Ovary (tissue), 3 donors: ENCODE data around the gene SF3B5.

Experiments used
- EP300 ChIP-seq: sonication (generic); formaldehyde crosslinking; IDR thresholded peaks from one replicate; pipeline ENCODE4 v1.6.1; 2017; ENCODE audit warnings: antibody characterized with exemption
- POLR2A ChIP-seq: fragments of 450-650 bp; IDR thresholded peaks from one replicate; pipeline ENCODE4 v1.6.1; 2017; ENCODE audit warnings: antibody characterized with exemption, mild to moderate bottlenecking, moderate library complexity
- TF ChIP-seq, protein P1 (sequence below), 3 donors: fragments of 450-650 bp in 2 of 3; fragments of 200-600 bp in 1 of 3; IDR thresholded peaks; one replicate each; pipeline versions ENCODE4 v1.5.1 to v1.8.0; 2016 to 2022; ENCODE audit warnings: antibody characterized with exemption in 3 of 3, mild to moderate bottlenecking in 1 of 3
- donor health status: DM: no; HTN: no; CAD: no.

DNA sequence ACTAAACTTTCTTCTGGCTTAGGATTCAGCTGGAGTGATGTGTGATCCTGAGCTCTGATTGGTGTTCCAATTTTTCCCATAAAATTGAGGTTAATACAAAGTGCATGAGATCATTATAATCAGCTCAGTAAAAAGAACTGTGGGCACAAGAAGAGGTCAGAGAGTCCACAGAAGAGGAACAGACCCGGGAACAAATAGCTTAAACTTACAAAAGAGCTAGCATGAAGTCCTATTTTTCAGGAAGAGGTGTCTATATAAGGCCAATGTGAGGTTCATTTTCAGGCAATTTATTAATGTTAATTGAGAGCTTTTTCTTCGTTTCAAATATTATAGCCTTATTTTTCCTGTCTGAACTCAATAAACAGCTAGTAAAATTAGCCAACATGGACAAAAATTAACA, 28.0 kb upstream of the SF3B5 start:
- TF ChIP-seq, protein P1, sequence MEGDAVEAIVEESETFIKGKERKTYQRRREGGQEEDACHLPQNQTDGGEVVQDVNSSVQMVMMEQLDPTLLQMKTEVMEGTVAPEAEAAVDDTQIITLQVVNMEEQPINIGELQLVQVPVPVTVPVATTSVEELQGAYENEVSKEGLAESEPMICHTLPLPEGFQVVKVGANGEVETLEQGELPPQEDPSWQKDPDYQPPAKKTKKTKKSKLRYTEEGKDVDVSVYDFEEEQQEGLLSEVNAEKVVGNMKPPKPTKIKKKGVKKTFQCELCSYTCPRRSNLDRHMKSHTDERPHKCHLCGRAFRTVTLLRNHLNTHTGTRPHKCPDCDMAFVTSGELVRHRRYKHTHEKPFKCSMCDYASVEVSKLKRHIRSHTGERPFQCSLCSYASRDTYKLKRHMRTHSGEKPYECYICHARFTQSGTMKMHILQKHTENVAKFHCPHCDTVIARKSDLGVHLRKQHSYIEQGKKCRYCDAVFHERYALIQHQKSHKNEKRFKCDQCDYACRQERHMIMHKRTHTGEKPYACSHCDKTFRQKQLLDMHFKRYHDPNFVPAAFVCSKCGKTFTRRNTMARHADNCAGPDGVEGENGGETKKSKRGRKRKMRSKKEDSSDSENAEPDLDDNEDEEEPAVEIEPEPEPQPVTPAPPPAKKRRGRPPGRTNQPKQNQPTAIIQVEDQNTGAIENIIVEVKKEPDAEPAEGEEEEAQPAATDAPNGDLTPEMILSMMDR (IDR thresholded peaks at IDR 0.05) = no peak
- TF ChIP-seq POLR2A (no peak), EP300 (no peak)
